Measurements from ENCODE around the gene CAPZB.

GRCh38 chr1:19512545-19512944 is 27.2 kb upstream of the CAPZB start:
- TF ChIP-seq CTCF (IDR thresholded peaks at IDR 0.05) (no peak), POLR2A (IDR thresholded peaks at IDR 0.05) (no peak)
